Activated naive CD4-positive, alpha-beta T cell treated with anti-CD3 and anti-CD28 coated beads for 36 hours (primary cell): ENCODE measurements around the gene TSPAN5. TPM values are rescaled to one million over a fixed set of nuclear protein-coding genes. Genes with fewer than 3 reads are reported as not detected.
A peak's percentile ranks its signal among the peaks of the same experiment; 100 is the strongest.

Experiments used
- CTCF ChIA-PET: fragments of 350-600 bp; sonication (Branson Sonifier 250); formaldehyde crosslinking; loops from one replicate; lab custom pipeline; 2021; ENCODE audit warnings: antibody characterized with exemption; lab: Charles Lee
- DNase-seq: peaks from one replicate; pipeline ENCODE4 v3.0.0-alpha.2; 2020
- H3K27ac Mint-ChIP-seq: one replicate; pipeline ENCODE4 v1.8.0; 2021; ENCODE audit warnings: mild to moderate bottlenecking, mixed read lengths
- H3K27me3 Mint-ChIP-seq: one replicate; pipeline ENCODE4 v1.8.0; 2021; ENCODE audit warnings: low read depth, mixed read lengths
- H3K36me3 Mint-ChIP-seq: one replicate; pipeline ENCODE4 v1.8.0; 2021; ENCODE audit warnings: low read depth, mixed read lengths
- H3K4me1 Mint-ChIP-seq: one replicate; pipeline ENCODE4 v1.8.0; 2021; ENCODE audit warnings: low read depth, mixed read lengths
- H3K4me3 Mint-ChIP-seq: one replicate; pipeline ENCODE4 v1.8.0; 2021; ENCODE audit warnings: mild to moderate bottlenecking, moderate library complexity, mixed read lengths
- H3K9me3 Mint-ChIP-seq: one replicate; pipeline ENCODE4 v1.8.0; 2021; ENCODE audit warnings: mixed read lengths
- intact Hi-C: fragments of 100-400 bp; cut with micrococcal nuclease; formaldehyde crosslinking; loops from one replicate; pipeline ENCODE4 v1.15.1; 2023
- total RNA-seq, 2 experiments: library from RNA; stranded (reverse); gene quantifications; one replicate each; pipeline ENCODE4 v1.2.3, GENCODE V29; 2021

TSPAN5 gene
- total RNA-seq, 2 experiments from 2014 or later = 12.5 to 13.1 TPM

GRCh38 chr4:98639523-98639922 lies 18.9 kb downstream of the TSPAN5 start:
- intact Hi-C loops = loop anchor here (1.0 kb wide), 2 partner anchors 19 to 37 kb away; partner anchors contain the start of gene TSPAN5
- Mint-ChIP-seq H3K27ac (peak overlapping the region; percentile 33), H3K9me3 (no peaks in the 10 kb centered on the region), H3K4me3 (peak overlapping the region; percentile 16), H3K4me1 (peaks cover 46% of the 10 kb centered on the region), H3K36me3 (no peaks in the 10 kb centered on the region), H3K27me3 (no peaks in the 10 kb centered on the region)
- no peak for DNase-seq
- CTCF ChIA-PET = interaction anchor here (0.7 kb wide), 1 partner anchor 12 kb away, joined by 3 read pairs; no protein-coding TSS in a partner anchor

DNA sequence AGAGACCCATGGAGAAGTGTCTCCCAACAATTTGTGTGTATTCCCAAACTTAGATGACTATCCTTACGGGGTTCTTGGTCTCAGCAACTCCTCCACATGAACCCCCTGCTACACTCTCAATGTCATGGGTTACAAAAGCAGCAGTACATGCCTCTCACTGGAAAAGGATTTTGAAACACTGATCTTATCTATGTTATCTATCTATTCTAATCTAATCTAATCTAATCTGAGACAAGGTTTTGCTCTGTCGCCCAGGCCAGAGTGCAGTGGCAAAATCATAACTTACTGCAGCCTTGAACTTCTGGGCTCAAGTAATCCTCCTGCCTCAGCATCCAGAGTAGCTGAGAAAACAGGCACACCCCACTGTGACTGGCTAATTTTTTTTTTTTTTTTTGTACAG lies 19.3 kb downstream of the TSPAN5 start:
- Mint-ChIP-seq H3K36me3 (no peaks in the 10 kb centered on the region), H3K9me3 (no peaks in the 10 kb centered on the region), H3K4me1 (peaks cover 44% of the 10 kb centered on the region), H3K27ac (no peak overlapping the region), H3K4me3 (no peak overlapping the region), H3K27me3 (no peaks in the 10 kb centered on the region)
- no peak for DNase-seq
- intact Hi-C loops = loop anchor here (1.0 kb wide), 2 partner anchors 19 to 37 kb away; partner anchors contain the start of gene TSPAN5
- CTCF ChIA-PET = interaction anchor here (0.5 kb wide), 1 partner anchor 200 kb away, joined by 3 read pairs; no protein-coding TSS in a partner anchor

DNA sequence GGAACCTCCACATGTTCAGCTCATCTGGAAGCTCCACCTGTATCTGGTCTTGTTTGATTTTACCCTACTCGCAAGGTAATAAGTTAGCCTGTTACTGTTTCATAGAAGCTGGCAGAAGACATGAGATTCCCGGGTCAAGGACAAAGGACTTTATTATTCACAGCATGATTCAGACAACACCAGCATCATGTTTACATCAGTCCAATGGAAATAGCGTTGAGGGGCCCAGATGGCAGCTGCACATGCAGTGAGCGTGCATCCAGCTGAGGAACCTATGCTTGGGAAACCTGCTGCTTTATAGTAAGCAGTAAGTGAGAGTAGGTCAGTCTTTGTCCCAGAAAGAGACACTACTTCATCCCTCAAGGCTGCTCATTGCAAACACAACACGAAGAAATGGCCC lies 19.8 kb downstream of the TSPAN5 start:
- no peak for DNase-seq
- Mint-ChIP-seq H3K27ac (no peak overlapping the region), H3K4me3 (no peak overlapping the region), H3K4me1 (peaks cover 40% of the 10 kb centered on the region), H3K9me3 (no peaks in the 10 kb centered on the region), H3K27me3 (no peaks in the 10 kb centered on the region), H3K36me3 (no peaks in the 10 kb centered on the region)
- CTCF ChIA-PET = interaction anchor here (0.5 to 0.7 kb wide), 2 partner anchors 201 to 246 kb away, joined by 3 read pairs; no protein-coding TSS in a partner anchor
- intact Hi-C loops = loop anchor here (1.0 kb wide), 2 partner anchors 20 to 36 kb away; partner anchors contain the start of gene TSPAN5

DNA sequence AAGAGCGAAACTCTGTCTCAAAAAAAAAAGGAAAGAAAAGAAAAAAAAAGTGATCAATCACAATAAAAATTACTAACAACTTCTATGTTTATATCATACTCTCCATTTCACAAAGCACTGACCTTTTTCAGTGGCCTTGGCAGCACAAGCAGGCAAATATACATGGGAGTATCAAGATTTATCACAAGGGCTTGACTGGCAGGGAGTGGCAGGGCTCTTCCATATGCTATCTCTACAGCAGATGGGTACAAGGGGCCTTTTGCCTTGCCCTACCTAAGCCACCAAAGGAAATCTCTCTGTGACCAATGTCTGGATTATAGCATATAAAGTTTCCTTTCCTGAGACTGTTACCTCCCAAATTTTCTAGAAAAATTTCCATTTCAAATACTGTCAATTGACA lies 24.4 kb downstream of the TSPAN5 start:
- Mint-ChIP-seq H3K27me3 (no peaks in the 10 kb centered on the region), H3K27ac (no peak overlapping the region), H3K4me1 (peaks cover 29% of the 10 kb centered on the region), H3K9me3 (no peaks in the 10 kb centered on the region), H3K36me3 (peaks cover 3% of the 10 kb centered on the region), H3K4me3 (no peak overlapping the region)
- CTCF ChIA-PET = no interaction called here
- DNase-seq = no peak
- intact Hi-C loops = no loop called here

DNA sequence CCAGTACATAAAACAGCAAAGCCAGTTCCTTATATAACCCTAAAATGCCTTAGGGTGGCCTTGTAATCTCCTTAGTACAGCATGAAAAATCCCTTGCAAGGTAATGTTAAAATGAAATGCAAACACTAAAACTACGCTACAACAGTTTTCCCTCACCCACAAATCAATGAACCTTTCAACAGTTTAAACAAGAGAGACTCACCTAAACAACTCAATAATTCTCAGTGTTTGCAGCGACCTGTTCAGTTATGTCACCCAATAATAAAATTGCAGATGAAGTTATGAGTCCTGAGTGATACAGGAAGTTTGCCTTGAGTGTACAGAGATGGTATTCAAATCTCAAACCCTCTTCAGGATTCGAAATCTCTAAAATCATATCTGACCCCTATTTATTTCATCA lies 25.3 kb downstream of the TSPAN5 start:
- Mint-ChIP-seq H3K27ac (no peak overlapping the region), H3K9me3 (no peaks in the 10 kb centered on the region), H3K4me3 (no peak overlapping the region), H3K27me3 (no peaks in the 10 kb centered on the region), H3K36me3 (peaks cover 3% of the 10 kb centered on the region), H3K4me1 (peaks cover 22% of the 10 kb centered on the region)
- no peak for DNase-seq
- intact Hi-C loops = no loop called here
- CTCF ChIA-PET = no interaction called here

DNA sequence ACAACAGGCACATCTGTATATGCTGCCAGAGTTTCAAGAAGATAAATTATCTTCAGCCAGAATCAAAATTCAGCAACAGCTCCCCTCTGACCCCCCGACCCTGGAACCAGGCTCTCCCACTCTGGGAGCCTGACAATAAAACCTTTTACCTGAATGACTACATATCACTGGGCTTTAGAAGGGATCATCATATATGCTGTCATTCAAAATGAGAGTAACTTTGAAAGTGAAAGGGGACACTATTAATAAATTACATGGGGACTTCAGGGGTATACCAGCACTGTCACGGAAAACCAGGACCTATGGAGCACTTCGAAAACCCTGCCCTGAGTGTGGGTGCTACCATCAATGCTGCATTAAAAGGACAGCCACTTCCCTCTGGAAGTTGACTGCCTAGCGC lies 26.2 kb downstream of the TSPAN5 start:
- H3K36me3 Mint-ChIP-seq = peaks cover 3% of the 10 kb centered on the region
- DNase-seq = no peak
- no peak overlapping the region for H3K4me3 Mint-ChIP-seq
- H3K9me3 Mint-ChIP-seq = no peaks in the 10 kb centered on the region
- H3K4me1 Mint-ChIP-seq = peaks cover 21% of the 10 kb centered on the region
- H3K27ac Mint-ChIP-seq = no peak overlapping the region
- intact Hi-C loops = no loop called here
- CTCF ChIA-PET = no interaction called here
- H3K27me3 Mint-ChIP-seq = no peaks in the 10 kb centered on the region

DNA sequence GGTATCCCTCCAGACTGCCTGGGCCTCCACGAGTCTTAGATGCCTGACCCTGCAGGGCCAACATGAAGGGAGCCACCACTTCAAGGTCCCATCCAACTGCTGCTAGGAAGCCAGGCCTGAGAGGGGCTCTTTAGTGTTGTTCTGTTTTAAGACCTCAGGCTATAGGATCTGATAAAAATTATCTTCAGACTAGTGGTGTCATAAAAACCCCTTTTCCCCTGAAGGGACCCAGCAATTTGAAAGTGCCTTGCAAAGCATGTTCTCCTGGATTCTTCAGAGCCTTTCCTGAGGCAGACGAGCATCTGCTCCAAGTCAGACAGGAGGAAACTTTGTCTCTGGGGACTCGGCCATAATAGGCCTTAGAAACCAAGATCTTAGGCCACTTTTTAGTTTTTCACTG lies 26.9 kb downstream of the TSPAN5 start:
- intact Hi-C loops = no loop called here
- Mint-ChIP-seq H3K36me3 (peaks cover 3% of the 10 kb centered on the region), H3K9me3 (no peaks in the 10 kb centered on the region), H3K27me3 (no peaks in the 10 kb centered on the region), H3K27ac (no peak overlapping the region), H3K4me1 (peaks cover 28% of the 10 kb centered on the region), H3K4me3 (no peak overlapping the region)
- CTCF ChIA-PET = no interaction called here
- DNase-seq = no peak

- Mint-ChIP-seq H3K27ac (no peak overlapping the region), H3K4me1 (peaks cover 34% of the 10 kb centered on the region), H3K27me3 (no peaks in the 10 kb centered on the region), H3K36me3 (peaks cover 3% of the 10 kb centered on the region), H3K4me3 (no peak overlapping the region), H3K9me3 (no peaks in the 10 kb centered on the region)
- intact Hi-C loops = no loop called here
- CTCF ChIA-PET = interaction anchor here (0.7 kb wide), 1 partner anchor 379 kb away, joined by 3 read pairs; no protein-coding TSS in a partner anchor
- DNase-seq = no peak
Observed at GRCh38 chr4:98630737-98631454, 27.5 kb downstream of the TSPAN5 start.

- no peaks in the 10 kb centered on the region for H3K27me3 Mint-ChIP-seq
- CTCF ChIA-PET = interaction anchor here (0.6 kb wide), 1 partner anchor 12 kb away, joined by 3 read pairs; no protein-coding TSS in a partner anchor
- peaks cover 57% of the 10 kb centered on the region for H3K4me1 Mint-ChIP-seq
- H3K27ac Mint-ChIP-seq = no peak overlapping the region
- DNase-seq = no peak
- intact Hi-C loops = no loop called here
- H3K36me3 Mint-ChIP-seq = peaks cover 2% of the 10 kb centered on the region
- H3K9me3 Mint-ChIP-seq = no peaks in the 10 kb centered on the region
- H3K4me3 Mint-ChIP-seq = no peak overlapping the region
Observed at GRCh38 chr4:98627531-98628257, 30.7 kb downstream of the TSPAN5 start.

DNA sequence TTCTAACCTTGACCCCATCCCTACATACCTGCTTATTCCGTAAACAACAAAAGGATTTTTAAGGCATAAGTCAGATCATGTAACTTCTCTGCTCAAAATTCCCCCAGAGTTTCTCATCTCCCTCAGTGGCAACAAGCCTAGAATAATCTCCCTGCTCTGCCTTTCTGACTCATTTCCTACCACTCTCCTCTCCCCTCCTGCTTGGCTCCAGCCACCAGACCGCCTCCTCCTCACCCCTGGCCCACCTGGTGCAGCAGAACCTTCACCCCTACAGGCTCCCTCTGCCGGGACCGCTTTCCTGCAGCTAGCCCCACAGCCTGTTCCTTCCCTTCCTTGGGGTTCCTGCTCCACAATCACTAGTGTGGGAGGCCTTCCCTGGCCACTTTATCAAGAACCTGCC lies 32.1 kb downstream of the TSPAN5 start:
- Mint-ChIP-seq H3K36me3 (no peaks in the 10 kb centered on the region), H3K27me3 (no peaks in the 10 kb centered on the region), H3K4me1 (peaks cover 52% of the 10 kb centered on the region), H3K9me3 (no peaks in the 10 kb centered on the region), H3K4me3 (no peak overlapping the region), H3K27ac (no peak overlapping the region)
- CTCF ChIA-PET = no interaction called here
- intact Hi-C loops = no loop called here
- DNase-seq = peak; percentile 20

- intact Hi-C loops = loop anchor here (2.0 kb wide), 1 partner anchor 23 kb away; no protein-coding TSS in a partner anchor
- Mint-ChIP-seq H3K9me3 (no peaks in the 10 kb centered on the region), H3K27ac (no peak overlapping the region), H3K4me3 (no peak overlapping the region), H3K27me3 (no peaks in the 10 kb centered on the region), H3K36me3 (no peaks in the 10 kb centered on the region), H3K4me1 (peaks cover 51% of the 10 kb centered on the region)
- DNase-seq = no peak
- CTCF ChIA-PET = no interaction called here
Observed at GRCh38 chr4:98625920-98626319, 32.5 kb downstream of the TSPAN5 start.

- DNase-seq = no peak
- no peak overlapping the region for H3K4me3 Mint-ChIP-seq
- intact Hi-C loops = loop anchor here (2.0 kb wide), 1 partner anchor 23 kb away; no protein-coding TSS in a partner anchor
- no peaks in the 10 kb centered on the region for H3K36me3 Mint-ChIP-seq
- no peaks in the 10 kb centered on the region for H3K27me3 Mint-ChIP-seq
- peaks cover 50% of the 10 kb centered on the region for H3K4me1 Mint-ChIP-seq
- no peak overlapping the region for H3K27ac Mint-ChIP-seq
- CTCF ChIA-PET = interaction anchor here (0.6 kb wide), 1 partner anchor 315 kb away, joined by 3 read pairs; no protein-coding TSS in a partner anchor
- no peaks in the 10 kb centered on the region for H3K9me3 Mint-ChIP-seq
Observed at GRCh38 chr4:98625399-98625798, 33.0 kb downstream of the TSPAN5 start.
